Spinal cord (tissue), 10 donors: ENCODE results near the gene SHC4. TPM values are rescaled to one million over a fixed set of nuclear protein-coding genes. Genes with fewer than 3 reads are reported as not detected.

ENCODE experiments used
- DNase-seq, 6 donors: peaks; one replicate each; pipeline versions ENCODE4 v3.0.0 to v3.0.0-alpha.2; 2013 to 2015; ENCODE audit warnings: low spot score in 6 of 6, low read depth in 4 of 6
- H3K27ac ChIP-seq: one replicate; pipeline ENCODE4 v1.5.1; 2013; ENCODE audit warnings: low read depth, low read length, control low read depth
- H3K27me3 ChIP-seq: one replicate; pipeline ENCODE4 v1.6.1; 2013; ENCODE audit warnings: low read length; ENCODE audit not compliant: control insufficient read depth, insufficient read depth
- H3K36me3 ChIP-seq: one replicate; pipeline ENCODE4 v1.6.1; 2013; ENCODE audit warnings: low read length; ENCODE audit not compliant: control insufficient read depth, insufficient read depth
- H3K4me1 ChIP-seq: one replicate; pipeline ENCODE4 v1.6.1; 2013; ENCODE audit warnings: low read length; ENCODE audit not compliant: control insufficient read depth, insufficient read depth
- H3K4me3 ChIP-seq: one replicate; pipeline ENCODE4 v1.5.1; 2013; ENCODE audit warnings: low read depth, low read length, control low read depth
- H3K9me3 ChIP-seq: one replicate; pipeline ENCODE4 v1.6.1; 2013; ENCODE audit warnings: low read length; ENCODE audit not compliant: control insufficient read depth, insufficient read depth
- WGBS: methylation state at CpG from one replicate; pipeline ENCODE4 v1.1.5; 2013; ENCODE audit warnings: missing lambda C conversion rate; ENCODE audit not compliant: insufficient coverage; 5-methylcytosine and 5-hydroxymethylcytosine counted together
- polyA plus RNA-seq, 2 donors: library from polyadenylated mRNA; unstranded; fragments of 120-200 nt; gene quantifications; one replicate each; pipeline ENCODE4 v1.2.1, GENCODE V29; 2013; ENCODE audit not compliant: insufficient read length in 2 of 2
- total RNA-seq, 2 donors: library from RNA; depleted of rRNA in 1 of 2; stranded (reverse); fragments of 120-200 nt in 1 of 2; fragments of >200 nt in 1 of 2; gene quantifications; one replicate each; pipeline versions ENCODE4 v1.2.3 to v1.2.4, GENCODE V29; 2013 to 2014
- donor health status: healthy.

SHC4 gene
- total and polyA plus RNA-seq, 4 donors = 8.8 to 30.8 (median 10.7) TPM

- no peaks in the 10 kb centered on the region for H3K36me3 ChIP-seq
- WGBS = 79% methylated on average over 2 of the region's 2 CpGs
- no peaks in the 10 kb centered on the region for H3K27me3 ChIP-seq
- H3K4me1 ChIP-seq = no peaks in the 10 kb centered on the region
- no peak overlapping the region for H3K27ac ChIP-seq
- no peaks in the 10 kb centered on the region for H3K9me3 ChIP-seq
- no peak overlapping the region for H3K4me3 ChIP-seq
- no peak for DNase-seq
These were observed 113.1 kb downstream of the SHC4 start for GRCh38 chr15:48850648-48851047.

DNA sequence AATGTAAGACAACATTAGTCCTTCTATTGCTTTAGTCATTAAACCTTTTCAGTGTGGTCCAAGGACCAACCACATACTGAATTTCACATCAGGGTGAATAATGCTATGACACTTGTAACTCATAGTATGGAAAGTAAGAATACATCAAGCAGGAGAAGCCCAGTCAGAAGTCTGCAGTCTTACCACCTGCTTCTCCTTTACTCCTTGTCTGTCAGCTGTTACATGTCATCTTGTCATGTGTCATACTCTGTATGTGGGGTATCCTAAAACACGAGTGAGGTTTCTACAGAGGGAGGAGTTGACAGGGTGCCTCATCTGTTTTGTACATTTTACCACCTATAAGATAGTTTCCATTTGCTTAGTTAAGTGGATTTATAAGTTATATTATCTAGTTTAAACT lies 118.6 kb downstream of the SHC4 start:
- DNase-seq = no peak
- no peaks in the 10 kb centered on the region for H3K27me3 ChIP-seq
- no peaks in the 10 kb centered on the region for H3K9me3 ChIP-seq
- no peaks in the 10 kb centered on the region for H3K36me3 ChIP-seq
- H3K27ac ChIP-seq = no peak overlapping the region
- H3K4me3 ChIP-seq = no peak overlapping the region
- no peaks in the 10 kb centered on the region for H3K4me1 ChIP-seq
- WGBS = no CpG with 5 or more reads among the region's 1 CpG

- no peaks in the 10 kb centered on the region for H3K9me3 ChIP-seq
- H3K4me3 ChIP-seq = no peak overlapping the region
- WGBS = 96% methylated on average over 5 of the region's 6 CpGs
These were observed 121.2 kb downstream of the SHC4 start for GRCh38 chr15:48842501-48842900.

GRCh38 chr15:48834756-48835155 lies 129.0 kb downstream of the SHC4 start:
- peaks cover 2% of the 10 kb centered on the region for H3K9me3 ChIP-seq
- 76% methylated on average over 2 of the region's 5 CpGs for WGBS

More at GRCh38 chr15:48842501-48842900, 121.2 kb downstream of the SHC4 start:
- Histone ChIP-seq H3K27me3 (no peaks in the 10 kb centered on the region), H3K27ac (no peak overlapping the region), H3K4me1 (no peaks in the 10 kb centered on the region), H3K36me3 (no peaks in the 10 kb centered on the region)
- DNase-seq = no peak

DNA sequence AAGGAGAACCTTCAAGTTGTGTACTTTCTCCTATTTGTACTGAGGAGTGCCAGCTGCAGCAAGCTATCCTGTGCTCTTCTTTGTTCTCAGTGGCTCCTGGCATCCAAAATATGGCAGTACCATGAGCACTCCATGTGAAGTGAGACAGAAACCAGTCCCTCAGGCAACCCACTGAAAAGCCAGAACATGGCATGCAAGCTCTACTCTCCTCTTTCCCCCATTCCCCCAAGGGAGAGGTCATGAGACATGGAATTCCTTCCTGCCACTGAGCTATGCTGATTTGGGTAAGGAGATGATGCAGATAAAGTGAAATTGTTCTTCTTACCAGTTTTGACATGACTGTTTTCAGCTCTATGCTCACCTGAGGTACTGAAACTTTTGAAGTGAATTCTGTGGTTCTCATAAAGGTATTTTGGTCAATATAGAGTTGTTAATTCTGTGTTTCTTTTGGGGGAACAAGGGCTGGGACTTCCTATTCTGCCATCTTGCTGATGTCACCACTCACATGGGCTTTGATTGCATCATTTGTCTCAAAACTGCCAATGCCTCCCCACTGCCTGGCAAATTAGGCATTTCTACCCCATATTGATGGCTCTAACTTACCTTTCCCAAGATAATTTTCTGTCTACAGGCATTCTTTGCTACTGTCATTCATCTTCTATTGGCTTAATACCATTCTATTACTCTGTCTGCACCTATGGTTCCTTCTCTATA lies 130.0 kb downstream of the SHC4 start:
- H3K4me3 ChIP-seq = no peak overlapping the region
- H3K27ac ChIP-seq = no peak overlapping the region
- H3K9me3 ChIP-seq = peaks cover 2% of the 10 kb centered on the region
- H3K36me3 ChIP-seq = peaks cover 2% of the 10 kb centered on the region
- no peak for DNase-seq
- no peaks in the 10 kb centered on the region for H3K27me3 ChIP-seq
- no peaks in the 10 kb centered on the region for H3K4me1 ChIP-seq

More at GRCh38 chr15:48834756-48835155, 129.0 kb downstream of the SHC4 start:
- no peaks in the 10 kb centered on the region for H3K4me1 ChIP-seq
- no peak overlapping the region for H3K4me3 ChIP-seq
- H3K36me3 ChIP-seq = peaks cover 2% of the 10 kb centered on the region
- H3K27me3 ChIP-seq = no peaks in the 10 kb centered on the region
- DNase-seq = no peak
- H3K27ac ChIP-seq = no peak overlapping the region

DNA sequence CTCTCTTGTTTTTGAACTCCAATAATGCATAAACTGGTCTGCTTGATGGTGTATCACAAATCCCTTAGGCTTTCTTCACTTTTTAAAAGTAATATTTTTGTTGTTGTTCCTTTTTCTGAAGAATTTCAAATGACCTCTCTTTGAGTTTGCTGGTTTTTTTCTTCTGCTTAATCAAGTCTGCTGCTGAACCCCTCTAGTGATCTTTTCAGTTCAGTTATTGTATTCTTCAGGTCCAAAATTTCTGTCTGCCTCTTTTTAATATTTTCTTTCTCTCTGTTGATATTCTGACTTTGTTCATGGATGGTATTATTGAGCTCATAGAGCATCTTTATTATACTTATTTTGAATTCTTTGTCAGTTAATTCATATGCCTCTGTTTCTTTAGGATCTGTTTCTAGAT lies 131.1 kb downstream of the SHC4 start:
- peaks cover 2% of the 10 kb centered on the region for H3K9me3 ChIP-seq
- peaks cover 2% of the 10 kb centered on the region for H3K36me3 ChIP-seq
- H3K4me3 ChIP-seq = no peak overlapping the region
- DNase-seq = no peak
- no peaks in the 10 kb centered on the region for H3K27me3 ChIP-seq
- H3K4me1 ChIP-seq = no peaks in the 10 kb centered on the region
- no peak overlapping the region for H3K27ac ChIP-seq

- Histone ChIP-seq H3K9me3 (peaks cover 2% of the 10 kb centered on the region), H3K4me3 (no peak overlapping the region), H3K27me3 (no peaks in the 10 kb centered on the region), H3K27ac (no peak overlapping the region), H3K36me3 (peaks cover 2% of the 10 kb centered on the region), H3K4me1 (no peaks in the 10 kb centered on the region)
- no peak for DNase-seq
These were observed 134.8 kb downstream of the SHC4 start for GRCh38 chr15:48828906-48829305.

GRCh38 chr15:48828471-48828870 lies 135.2 kb downstream of the SHC4 start:
- Histone ChIP-seq H3K27ac (no peak overlapping the region), H3K4me3 (no peak overlapping the region), H3K4me1 (no peaks in the 10 kb centered on the region), H3K36me3 (peaks cover 2% of the 10 kb centered on the region), H3K27me3 (no peaks in the 10 kb centered on the region), H3K9me3 (peaks cover 2% of the 10 kb centered on the region)
- whole genome bisulfite sequencing = no CpG with 5 or more reads among the region's 4 CpGs
- no peak for DNase-seq

- Histone ChIP-seq H3K36me3 (no peaks in the 10 kb centered on the region), H3K4me3 (no peak overlapping the region), H3K9me3 (no peaks in the 10 kb centered on the region), H3K27me3 (no peaks in the 10 kb centered on the region), H3K4me1 (no peaks in the 10 kb centered on the region), H3K27ac (no peak overlapping the region)
- no CpG with 5 or more reads among the region's 1 CpG for WGBS
- DNase-seq = no peak
These were observed 138.6 kb downstream of the SHC4 start for GRCh38 chr15:48825075-48825474.

DNA sequence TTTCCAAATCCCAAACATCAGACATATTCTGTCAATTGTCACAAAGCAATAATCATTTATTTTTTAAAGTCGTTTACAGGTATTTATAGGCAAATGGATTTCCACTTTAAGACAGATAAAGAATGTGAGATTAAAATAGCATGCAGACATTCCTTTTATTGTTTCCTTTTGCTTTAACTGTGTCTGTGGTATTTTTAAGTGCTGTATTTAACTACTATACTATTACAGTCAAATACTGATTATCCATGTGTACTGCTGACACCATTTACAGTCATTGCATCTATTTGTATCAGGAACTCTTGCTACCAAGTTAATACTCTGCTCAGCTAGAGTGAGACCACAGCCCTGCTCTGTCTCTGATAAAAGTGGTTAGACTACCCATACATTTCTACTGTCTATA lies 140.0 kb downstream of the SHC4 start:
- Histone ChIP-seq H3K4me1 (no peaks in the 10 kb centered on the region), H3K9me3 (no peaks in the 10 kb centered on the region), H3K27me3 (no peaks in the 10 kb centered on the region), H3K27ac (no peak overlapping the region), H3K4me3 (no peak overlapping the region), H3K36me3 (no peaks in the 10 kb centered on the region)
- no CpG with 5 or more reads among the region's 1 CpG for WGBS
- no peak for DNase-seq
